OCI-LY3 (cell line): Measurements from ENCODE around the gene VAMP8.

ENCODE experiments used
- H2AFZ ChIP-seq: fragments of 200-600, 300-600 bp; shearing (Covaris generic); 2 replicates; pipeline ENCODE4 v1.6.0; 2014; ENCODE audit warnings: antibody characterized with exemption, low read depth, low read length
- H3K27ac ChIP-seq: fragments of 200-600, 300-600 bp; sonication (generic); 2 replicates; pipeline ENCODE4 v1.5.1; 2014; ENCODE audit warnings: mild to moderate bottlenecking, low read length, moderate library complexity, mixed read lengths
- H3K27me3 ChIP-seq: fragments of 200-600, 300-600 bp; sonication (generic); 2 replicates; pipeline ENCODE4 v1.6.1; 2014; ENCODE audit warnings: low read depth, low read length, mixed read lengths
- H3K36me3 ChIP-seq: fragments of 200-600, 300-600 bp; sonication (generic); replicated peaks from 2 replicates; pipeline ENCODE3; 2014; ENCODE audit warnings: low read depth, low read length, mixed read lengths
- H3K4me1 ChIP-seq: fragments of 300-600, 200-600 bp; sonication (generic); 2 replicates; pipeline ENCODE4 v1.6.1; 2014; ENCODE audit warnings: low read length, mixed read lengths
- H3K4me2 ChIP-seq: fragments of 200-600, 300-600 bp; sonication (generic); 2 replicates; pipeline ENCODE4 v1.6.1; 2014; ENCODE audit warnings: low read length, mixed read lengths
- H3K4me3 ChIP-seq: fragments of 300-600, 200-600 bp; sonication (generic); 2 replicates; pipeline ENCODE4 v1.5.1; 2014; ENCODE audit warnings: antibody characterized with exemption, mild to moderate bottlenecking, low read length, moderate library complexity
- H3K79me2 ChIP-seq: fragments of 300-600, 200-600 bp; shearing (Covaris generic); 2 replicates; pipeline ENCODE4 v1.6.1; 2014; ENCODE audit warnings: mild to moderate bottlenecking, low read length, mixed read lengths
- H3K9ac ChIP-seq: fragments of 300-600, 200-600 bp; shearing (Covaris generic); 2 replicates; pipeline ENCODE4 v1.6.0; 2014; ENCODE audit warnings: mild to moderate bottlenecking, low read length, moderate library complexity
- H3K9me3 ChIP-seq: fragments of 200-600, 300-600 bp; shearing (Covaris generic); 2 replicates; pipeline ENCODE4 v1.6.1; 2014; ENCODE audit warnings: low read length, mixed read lengths; ENCODE audit not compliant: insufficient read depth
- H4K20me1 ChIP-seq: fragments of 200-600, 300-600 bp; sonication (generic); 2 replicates; pipeline ENCODE4 v1.6.1; 2016; ENCODE audit warnings: low read length, mixed read lengths; ENCODE audit not compliant: insufficient read depth
- CTCF ChIP-seq: fragments of 200-600, 300-600 bp; sonication (generic); IDR thresholded peaks from 2 replicates; pipeline ENCODE4 v1.5.1; 2014; ENCODE audit warnings: antibody characterized with exemption, low read length, low read depth
- EZH2phosphoT487 ChIP-seq: fragments of 200-600 bp; shearing (Covaris generic); IDR thresholded peaks from 2 replicates; pipeline ENCODE4 v1.6.1; 2018; ENCODE audit warnings: antibody characterized with exemption, mixed run types, low read depth

The VAMP8 gene

GRCh38 chr2:85588645-85589044 lies 11.3 kb downstream of the VAMP8 start:
- Histone ChIP-seq H3K27ac (no peak overlapping the region), H3K4me1 (peaks cover 7% of the 10 kb centered on the region; the same call in 1 of the 2 replicates), H3K4me3 (no peak overlapping the region), H3K4me2 (no peak overlapping the region), H3K36me3 (no peaks in the 10 kb centered on the region), H3K9ac (no peak overlapping the region), H4K20me1 (no peaks in the 10 kb centered on the region), H3K27me3 (no peaks in the 10 kb centered on the region), H2AFZ (no peak overlapping the region), H3K79me2 (no peaks in the 10 kb centered on the region), H3K9me3 (no peaks in the 10 kb centered on the region)
- TF ChIP-seq CTCF, result no peak
- no peak for TF ChIP-seq EZH2phosphoT487

DNA sequence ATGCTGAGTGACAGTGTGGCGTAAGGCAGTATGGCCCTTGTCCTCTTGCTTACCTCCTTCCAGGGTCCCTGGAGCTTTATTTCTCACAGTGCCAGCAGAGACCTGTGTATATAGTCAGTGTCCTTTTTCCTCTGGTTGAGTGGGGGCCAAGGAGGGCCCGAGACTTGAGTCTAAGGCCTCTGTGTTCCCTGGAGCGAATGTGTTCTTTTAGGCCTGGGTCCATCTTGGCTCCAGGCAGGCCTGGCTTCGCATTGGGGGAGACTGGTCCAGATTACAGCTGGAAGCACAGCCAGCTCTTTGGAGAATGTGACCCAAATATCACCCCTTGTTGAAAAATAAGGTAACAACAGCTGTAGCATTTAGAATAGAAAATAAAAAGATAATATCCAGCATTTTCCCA lies 11.8 kb downstream of the VAMP8 start:
- TF ChIP-seq EZH2phosphoT487 (no peak), CTCF (no peak)
- Histone ChIP-seq H2AFZ (no peak overlapping the region), H3K27me3 (no peaks in the 10 kb centered on the region), H3K79me2 (no peaks in the 10 kb centered on the region), H3K36me3 (no peaks in the 10 kb centered on the region), H3K4me2 (no peak overlapping the region), H3K4me1 (peaks cover 7% of the 10 kb centered on the region; the same call in 1 of the 2 replicates), H3K9ac (no peak overlapping the region), H4K20me1 (no peaks in the 10 kb centered on the region), H3K27ac (no peak overlapping the region), H3K9me3 (no peaks in the 10 kb centered on the region), H3K4me3 (no peak overlapping the region)

DNA sequence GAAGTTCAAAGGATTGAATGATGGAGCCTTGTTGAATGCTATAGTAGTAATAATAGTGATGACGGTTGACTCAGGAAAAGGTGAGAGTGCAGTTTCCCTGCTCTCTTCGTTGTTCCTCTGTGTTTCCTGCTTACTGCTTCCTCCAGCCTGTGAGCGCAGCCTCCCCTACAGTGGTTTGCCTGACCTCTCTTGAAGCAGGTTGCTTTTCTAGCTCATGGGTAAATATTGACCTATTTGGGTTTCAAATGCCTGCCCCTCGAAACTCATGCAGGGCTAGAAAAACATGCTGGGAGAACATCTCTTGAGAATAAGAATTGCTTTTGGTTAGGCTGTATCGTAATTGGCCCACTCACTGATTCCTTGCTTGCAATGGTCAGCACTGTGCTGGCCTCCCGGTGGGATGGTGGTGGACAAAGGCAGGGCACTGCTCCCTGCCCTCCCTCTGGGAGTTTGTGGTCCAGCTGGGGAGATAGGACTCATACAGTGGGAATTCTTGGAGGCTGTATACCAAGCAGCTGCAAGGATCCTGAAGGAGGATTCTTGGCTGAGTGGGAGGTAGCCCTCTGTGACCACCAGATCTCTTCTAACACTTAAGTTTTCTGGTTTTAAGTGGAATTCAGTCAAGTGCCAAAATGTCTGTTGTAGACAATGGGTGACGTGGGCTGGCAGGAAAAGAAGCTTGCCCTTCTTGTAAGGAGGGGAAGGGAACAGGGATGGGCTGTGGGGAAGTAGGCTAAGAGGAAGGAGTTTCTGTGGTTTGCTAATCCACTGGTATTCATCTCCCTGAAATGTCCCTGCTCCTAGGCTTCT lies 12.8 kb downstream of the VAMP8 start:
- no peak overlapping the region for H2AFZ ChIP-seq
- peaks cover 8% of the 10 kb centered on the region for H3K4me1 ChIP-seq
- H3K9ac ChIP-seq, result no peak overlapping the region
- no peak overlapping the region for H3K4me3 ChIP-seq
- no peaks in the 10 kb centered on the region for H3K9me3 ChIP-seq
- TF ChIP-seq EZH2phosphoT487 (no peak), CTCF (no peak)
- H4K20me1 ChIP-seq, result no peaks in the 10 kb centered on the region
- peaks cover 9% of the 10 kb centered on the region for H3K79me2 ChIP-seq
- H3K27ac ChIP-seq, result no peak overlapping the region
- no peaks in the 10 kb centered on the region for H3K36me3 ChIP-seq
- H3K27me3 ChIP-seq, result no peaks in the 10 kb centered on the region
- H3K4me2 ChIP-seq, result no peak overlapping the region

GRCh38 chr2:85590950-85591349 lies 13.6 kb downstream of the VAMP8 start:
- peaks cover 13% of the 10 kb centered on the region for H3K79me2 ChIP-seq
- H3K4me3 ChIP-seq, result no peak overlapping the region
- no peak overlapping the region for H2AFZ ChIP-seq
- no peak overlapping the region for H3K9ac ChIP-seq
- H3K4me1 ChIP-seq, result peaks cover 6% of the 10 kb centered on the region
- H4K20me1 ChIP-seq, result no peaks in the 10 kb centered on the region
- H3K27ac ChIP-seq, result no peak overlapping the region
- no peaks in the 10 kb centered on the region for H3K36me3 ChIP-seq
- no peak overlapping the region for H3K4me2 ChIP-seq
- no peak for TF ChIP-seq CTCF
- no peak for TF ChIP-seq EZH2phosphoT487
- no peaks in the 10 kb centered on the region for H3K9me3 ChIP-seq
- H3K27me3 ChIP-seq, result no peaks in the 10 kb centered on the region
